ENCODE results near the gene TNFAIP8L1. TPM values are rescaled to one million over a fixed set of nuclear protein-coding genes. Genes with fewer than 3 reads are reported as not detected.

TNFAIP8L1 gene
- total RNA-seq, 1 donor from 2014 or later, result 3.0 TPM

DNA sequence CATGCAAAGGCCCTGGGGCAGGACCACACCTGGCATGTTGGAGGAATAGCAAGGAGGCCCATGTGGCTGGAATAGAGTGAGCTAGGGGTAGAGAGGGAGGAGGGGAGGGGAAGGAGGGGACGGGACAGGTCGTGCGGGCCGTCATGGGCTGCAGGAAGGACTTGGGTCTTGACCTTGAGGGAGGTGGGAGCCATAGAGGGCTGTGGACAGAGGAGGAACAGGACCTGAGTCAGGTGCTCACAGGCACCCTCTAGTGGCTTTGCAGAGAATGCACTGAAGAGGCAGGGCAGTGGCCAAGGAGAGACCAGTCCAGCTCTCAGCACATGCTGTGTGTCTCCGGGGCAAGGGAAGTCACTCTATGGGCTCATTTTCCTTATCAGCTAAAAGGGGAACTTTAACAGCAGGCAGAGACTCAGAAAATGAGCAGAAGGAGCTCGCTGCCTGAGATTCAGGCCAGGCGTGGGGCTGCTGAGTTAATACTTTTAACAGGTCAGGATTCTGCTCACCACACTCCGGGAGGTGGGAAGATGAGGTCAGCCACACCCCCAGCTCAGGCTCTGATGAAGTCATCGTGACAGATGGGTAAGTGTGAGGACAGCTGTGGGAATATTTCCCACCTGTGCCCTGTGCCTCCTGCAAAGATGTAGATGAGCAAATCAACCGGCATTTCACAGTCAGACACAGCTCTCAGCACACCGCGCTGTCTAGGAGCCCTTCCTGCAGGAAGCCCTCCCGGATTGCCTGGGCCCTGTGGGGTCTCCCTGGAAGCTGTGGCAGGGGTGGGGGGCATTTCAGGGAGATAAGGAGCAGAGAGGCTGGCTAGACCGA is 6.0 kb upstream of the TNFAIP8L1 start:
- no peak for FAIRE-seq
- H3K4me1 Mint-ChIP-seq (ENCODE audit: low read depth, unreplicated experiment), result peaks cover 8% of the 10 kb centered on the region
- H3K36me3 Mint-ChIP-seq (ENCODE audit: low read depth, unreplicated experiment), result no peaks in the 10 kb centered on the region
- no peak overlapping the region for H3K4me3 Mint-ChIP-seq (ENCODE audit: unreplicated experiment)
- Histone ChIP-seq H3K4me3 (ENCODE audit: insufficient read depth, low read depth, low read length) (no peak overlapping the region), H3K79me2 (ENCODE audit: insufficient read depth, low read length) (no peaks in the 10 kb centered on the region), H3K9ac (ENCODE audit: low read length) (peak overlapping the region; percentile 44), H3K4me1 (ENCODE audit: insufficient read depth, low read length) (peaks cover 25% of the 10 kb centered on the region), H3K36me3 (ENCODE audit: insufficient read depth, low read length) (no peaks in the 10 kb centered on the region), H3K27me3 (ENCODE audit: insufficient read depth, low read length) (no peaks in the 10 kb centered on the region), H4K20me1 (ENCODE audit: insufficient read depth, low read length) (no peaks in the 10 kb centered on the region), H3K4me2 (ENCODE audit: low read length) (peak overlapping the region; percentile 38), H3K27ac (ENCODE audit: low read depth, low read length) (peak overlapping the region; percentile 55), H3K9me3 (ENCODE audit: insufficient read depth, low read depth, low read length) (no peaks in the 10 kb centered on the region), H2AFZ (ENCODE audit: low read depth, low read length) (no peak overlapping the region)
- H3K9me3 Mint-ChIP-seq (ENCODE audit: unreplicated experiment), result peaks cover 4% of the 10 kb centered on the region
- DNase-seq (ENCODE audit: low read depth), result peak; percentile 66
- H3K27ac Mint-ChIP-seq (ENCODE audit: unreplicated experiment), result peak overlapping the region; percentile 79
- no peak for TF ChIP-seq EZH2 (IDR thresholded peaks at IDR 0.05; ENCODE audit: insufficient read depth, low read length)
- TF ChIP-seq, protein P1, sequence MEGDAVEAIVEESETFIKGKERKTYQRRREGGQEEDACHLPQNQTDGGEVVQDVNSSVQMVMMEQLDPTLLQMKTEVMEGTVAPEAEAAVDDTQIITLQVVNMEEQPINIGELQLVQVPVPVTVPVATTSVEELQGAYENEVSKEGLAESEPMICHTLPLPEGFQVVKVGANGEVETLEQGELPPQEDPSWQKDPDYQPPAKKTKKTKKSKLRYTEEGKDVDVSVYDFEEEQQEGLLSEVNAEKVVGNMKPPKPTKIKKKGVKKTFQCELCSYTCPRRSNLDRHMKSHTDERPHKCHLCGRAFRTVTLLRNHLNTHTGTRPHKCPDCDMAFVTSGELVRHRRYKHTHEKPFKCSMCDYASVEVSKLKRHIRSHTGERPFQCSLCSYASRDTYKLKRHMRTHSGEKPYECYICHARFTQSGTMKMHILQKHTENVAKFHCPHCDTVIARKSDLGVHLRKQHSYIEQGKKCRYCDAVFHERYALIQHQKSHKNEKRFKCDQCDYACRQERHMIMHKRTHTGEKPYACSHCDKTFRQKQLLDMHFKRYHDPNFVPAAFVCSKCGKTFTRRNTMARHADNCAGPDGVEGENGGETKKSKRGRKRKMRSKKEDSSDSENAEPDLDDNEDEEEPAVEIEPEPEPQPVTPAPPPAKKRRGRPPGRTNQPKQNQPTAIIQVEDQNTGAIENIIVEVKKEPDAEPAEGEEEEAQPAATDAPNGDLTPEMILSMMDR (IDR thresholded peaks at IDR 0.05; ENCODE audit: insufficient read depth, low read depth, low read length), result peak; percentile 80
- peaks cover 3% of the 10 kb centered on the region for H3K27me3 Mint-ChIP-seq (ENCODE audit: low read depth, unreplicated experiment)

DNA sequence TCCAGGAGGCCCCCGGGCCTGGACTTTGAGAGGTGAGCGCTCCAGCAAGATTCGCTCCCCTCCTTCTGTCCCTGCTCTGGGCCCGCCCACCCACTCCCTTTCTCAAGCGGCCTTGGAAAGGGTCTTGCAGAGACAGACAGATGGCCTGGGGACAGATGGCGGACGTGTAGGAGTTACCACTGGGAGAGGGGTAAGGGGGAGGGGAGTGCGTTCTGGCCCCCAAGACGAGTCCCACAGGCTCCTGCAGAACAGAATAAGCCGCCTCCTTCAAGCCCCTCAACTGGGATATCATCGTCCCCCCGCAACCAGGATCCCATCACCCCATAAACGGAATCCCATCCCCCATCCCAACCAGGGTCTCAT is 3.6 kb upstream of the TNFAIP8L1 start:
- Mint-ChIP-seq H3K27ac (ENCODE audit: unreplicated experiment) (no peak overlapping the region), H3K4me1 (ENCODE audit: low read depth, unreplicated experiment) (peaks cover 8% of the 10 kb centered on the region), H3K4me3 (ENCODE audit: unreplicated experiment) (no peak overlapping the region), H3K27me3 (ENCODE audit: low read depth, unreplicated experiment) (peaks cover 3% of the 10 kb centered on the region), H3K36me3 (ENCODE audit: low read depth, unreplicated experiment) (no peaks in the 10 kb centered on the region), H3K9me3 (ENCODE audit: unreplicated experiment) (peaks cover 4% of the 10 kb centered on the region)
- peaks cover 37% of the 10 kb centered on the region for H3K4me1 ChIP-seq (ENCODE audit: insufficient read depth, low read length)
- peak overlapping the region; percentile 90 for H2AFZ ChIP-seq (ENCODE audit: low read depth, low read length)
- peak overlapping the region; percentile 16 for H3K27ac ChIP-seq (ENCODE audit: low read depth, low read length)
- peak overlapping the region; percentile 50 for H3K4me3 ChIP-seq (ENCODE audit: insufficient read depth, low read depth, low read length)
- peaks cover 12% of the 10 kb centered on the region for H3K79me2 ChIP-seq (ENCODE audit: insufficient read depth, low read length)
- FAIRE-seq, result no peak
- no peaks in the 10 kb centered on the region for H3K27me3 ChIP-seq (ENCODE audit: insufficient read depth, low read length)
- H3K4me2 ChIP-seq (ENCODE audit: low read length), result peak overlapping the region; percentile 92
- H3K9ac ChIP-seq (ENCODE audit: low read length), result peak overlapping the region; percentile 79
- H4K20me1 ChIP-seq (ENCODE audit: insufficient read depth, low read length), result no peaks in the 10 kb centered on the region
- no peaks in the 10 kb centered on the region for H3K36me3 ChIP-seq (ENCODE audit: insufficient read depth, low read length)
- TF ChIP-seq, protein P1 (IDR thresholded peaks at IDR 0.05; ENCODE audit: insufficient read depth, low read depth, low read length), result no peak
- no peak for TF ChIP-seq EZH2 (IDR thresholded peaks at IDR 0.05; ENCODE audit: insufficient read depth, low read length)
- H3K9me3 ChIP-seq (ENCODE audit: insufficient read depth, low read depth, low read length), result no peaks in the 10 kb centered on the region
- DNase-seq (ENCODE audit: low read depth), result no peak

Data from astrocyte (in vitro differentiated cells and primary cell).